HCT116 (cell line): ENCODE measurements around the gene MYO7B. TPM values are rescaled to one million over a fixed set of nuclear protein-coding genes. Genes with fewer than 3 reads are reported as not detected.

ENCODE experiments used
- ATAC-seq: fragments of 200-7000 bp; cut with Tn5 transposase; 2 replicates; pipeline ENCODE4 v1.9.1; 2020; ENCODE audit warnings: mild to moderate bottlenecking, moderate library complexity
- BruUV-seq: library from RNA; stranded (reverse); fragments of 400-500 nt; replicated peaks from 2 replicates; lab custom pipeline; 2021; lab: Mats Ljungman, UMichigan
- CTCF ChIA-PET: fragments of 300-600 bp; sonication (Branson Sonifier 250); formaldehyde crosslinking; loops from one replicate; lab custom pipeline; 2021; ENCODE audit warnings: antibody characterized with exemption; lab: Charles Lee
- POLR2A ChIA-PET: fragments of 300-600, 350-600 bp; sonication (Branson Sonifier 250); formaldehyde crosslinking; loops from one replicate; lab custom pipeline; 2021; ENCODE audit warnings: antibody characterized with exemption; lab: Charles Lee
- RAD21 ChIA-PET, 2 experiments: fragments of 300-600 bp; sonication (Branson Sonifier 250); formaldehyde crosslinking; loops; one replicate each; lab custom pipeline; 2023; ENCODE audit warnings: low total read pairs in 2 of 2; ENCODE audit not compliant: uncharacterized antibody in 2 of 2, unreplicated experiment in 2 of 2, low non-redundant PET in 1 of 2; lab: Charles Lee
- DNase-seq: peaks from one replicate; pipeline ENCODE4 v3.0.0-alpha.2; 2010; ENCODE audit warnings: low read depth, low spot score
- H2AFZ ChIP-seq: fragments of 200-600 bp; shearing (Covaris generic), sonication (generic); 2 replicates; pipeline ENCODE4 v1.6.1; 2017; ENCODE audit warnings: low read depth, mixed run types, mixed read lengths, antibody characterized with exemption, low read length; ENCODE audit not compliant: poor library complexity, severe bottlenecking
- H3K27ac ChIP-seq: 2 replicates; pipeline ENCODE4 v1.5.1; 2012; ENCODE audit warnings: low read depth, low read length
- H3K27me3 ChIP-seq: fragments of 200-600 bp; sonication (generic); 2 replicates; pipeline ENCODE4 v1.6.1; 2016; ENCODE audit warnings: mixed run types, low read length, mixed read lengths; ENCODE audit not compliant: insufficient read depth
- H3K36me3 ChIP-seq, 2 experiments: fragments of 200-500 bp in 1 of 2; fragments of 200-600 bp in 1 of 2; sonication (Bioruptor generic) in 1 of 2; sonication (generic) in 1 of 2; 2 replicates each; pipeline versions ENCODE4 v1.5.1 to v1.6.1; 2014 to 2016; ENCODE audit warnings: low read length in 2 of 2, inconsistent platforms in 1 of 2, mixed read lengths in 1 of 2, mixed run types in 1 of 2; ENCODE audit not compliant: insufficient read depth in 2 of 2, control insufficient read depth in 1 of 2
- H3K4me1 ChIP-seq, 2 experiments: fragments of 200-600 bp in 1 of 2; sonication (generic) in 1 of 2; 2 replicates each; pipeline versions ENCODE4 v1.5.1 to v1.6.1; 2012 to 2017; ENCODE audit warnings: low read length in 2 of 2, inconsistent platforms in 1 of 2, mild to moderate bottlenecking in 1 of 2, mixed read lengths in 1 of 2, mixed run types in 1 of 2, moderate library complexity in 1 of 2; ENCODE audit not compliant: insufficient read depth in 2 of 2, control insufficient read depth in 1 of 2
- H3K4me2 ChIP-seq: fragments of 200-600 bp; sonication (generic); 2 replicates; pipeline ENCODE4 v1.6.1; 2017; ENCODE audit warnings: mixed run types, low read length, mixed read lengths
- H3K4me3 ChIP-seq, 2 experiments: fragments of 200-600 bp in 1 of 2; sonication (generic) in 1 of 2; replicated peaks in 1 of 2; 2 replicates each; pipeline ENCODE4 v1.5.1; 2011 to 2016; ENCODE audit warnings: low read length in 2 of 2, control low read depth in 1 of 2, low read depth in 1 of 2, mild to moderate bottlenecking in 1 of 2, mixed read lengths in 1 of 2, mixed run types in 1 of 2
- H3K79me2 ChIP-seq: fragments of 200-600 bp; sonication (generic); 2 replicates; pipeline ENCODE4 v1.6.1; 2017; ENCODE audit warnings: mild to moderate bottlenecking, mixed run types, low read length, moderate library complexity, mixed read lengths; ENCODE audit not compliant: insufficient read depth
- H3K9ac ChIP-seq: fragments of 200-600 bp; sonication (generic); 2 replicates; pipeline ENCODE4 v1.6.1; 2016; ENCODE audit warnings: low read length, mixed read lengths
- H3K9me2 ChIP-seq: fragments of 200-600 bp; sonication (generic), shearing (Covaris generic); 2 replicates; pipeline ENCODE4 v1.6.1; 2017; ENCODE audit warnings: mixed run types, mild to moderate bottlenecking, moderate library complexity; ENCODE audit not compliant: insufficient read depth
- H3K9me3 ChIP-seq, 2 experiments: fragments of 200-500 bp in 1 of 2; fragments of 200-600 bp in 1 of 2; sonication (Bioruptor generic) in 1 of 2; sonication (generic) in 1 of 2; 2 replicates each; pipeline ENCODE4 v1.6.1; 2014 to 2017; ENCODE audit warnings: low read length in 2 of 2, mixed read lengths in 2 of 2, inconsistent platforms in 1 of 2, low read depth in 1 of 2, mild to moderate bottlenecking in 1 of 2, mixed run types in 1 of 2, moderate library complexity in 1 of 2; ENCODE audit not compliant: control insufficient read depth in 1 of 2, insufficient read depth in 1 of 2
- H4K20me1 ChIP-seq: fragments of 200-600 bp; sonication (generic), shearing (Covaris generic); 2 replicates; pipeline ENCODE4 v1.6.1; 2017; ENCODE audit warnings: mixed run types, mild to moderate bottlenecking, moderate library complexity; ENCODE audit not compliant: insufficient read depth
- CBX3 ChIP-seq: IDR thresholded peaks from 2 replicates; pipeline ENCODE4 v1.6.1; 2012; ENCODE audit warnings: low read depth
- CEBPB ChIP-seq: IDR thresholded peaks from 2 replicates; pipeline ENCODE4 v1.6.1; 2012; ENCODE audit warnings: low read depth
- ELF1 ChIP-seq: IDR thresholded peaks from 2 replicates; pipeline ENCODE4 v1.6.1; 2012; ENCODE audit warnings: low read depth, borderline replicate concordance
- EZH2 ChIP-seq: fragments of 200-600 bp; sonication (generic); IDR thresholded peaks from 2 replicates; pipeline ENCODE4 v1.6.1; 2017; ENCODE audit warnings: antibody characterized with exemption, mixed run types
- FOSL1 ChIP-seq: IDR thresholded peaks from 2 replicates; pipeline ENCODE4 v1.6.1; 2012; ENCODE audit warnings: low read depth
- MAX ChIP-seq: IDR thresholded peaks from 2 replicates; pipeline ENCODE4 v1.6.1; 2012
- POLR2AphosphoS5 ChIP-seq: IDR thresholded peaks from 2 replicates; pipeline ENCODE4 v1.6.1; 2011; ENCODE audit warnings: mild to moderate bottlenecking, low read depth, low read length, moderate library complexity
- RAD21 ChIP-seq: IDR thresholded peaks from 2 replicates; pipeline ENCODE4 v1.6.1; 2012; ENCODE audit warnings: low read depth, mild to moderate bottlenecking
- REST ChIP-seq: IDR thresholded peaks from 2 replicates; pipeline ENCODE4 v1.6.1; 2012; ENCODE audit warnings: low read depth
- SIN3A ChIP-seq: IDR thresholded peaks from 2 replicates; pipeline ENCODE4 v1.6.1; 2012; ENCODE audit warnings: low read depth
- TCF7L2 ChIP-seq: IDR thresholded peaks from 2 replicates; pipeline ENCODE4 v1.7.0; 2011; ENCODE audit warnings: borderline replicate concordance, inconsistent platforms; ENCODE audit not compliant: insufficient read depth, insufficient read length; ENCODE audit errors: extremely low read depth
- YY1 ChIP-seq: IDR thresholded peaks from 2 replicates; pipeline ENCODE4 v1.6.1; 2011; ENCODE audit warnings: low read length, low read depth, moderate library complexity, mild to moderate bottlenecking; ENCODE audit not compliant: insufficient replicate concordance; ENCODE audit errors: extremely low read depth
- ZFX ChIP-seq: fragments of 450-650 bp; IDR thresholded peaks from 2 replicates; pipeline ENCODE4 v1.6.1; 2017
- ZNF274 ChIP-seq: fragments of 200-500 bp; sonication (Bioruptor generic); IDR thresholded peaks from 2 replicates; pipeline ENCODE4 v1.6.1; 2014; ENCODE audit warnings: mild to moderate bottlenecking, low read depth, low read length, inconsistent platforms
- intact Hi-C: fragments of 100-400 bp; cut with micrococcal nuclease; formaldehyde crosslinking; loops from 2 replicates; pipeline ENCODE4 v1.10.0; 2022
- total RNA-seq: library from RNA; stranded (reverse); gene quantifications from one replicate; pipeline ENCODE4 v1.2.1, GENCODE V29; 2021; ENCODE audit not compliant: unreplicated experiment
- TF ChIP-seq, protein P1 (sequence below): IDR thresholded peaks from 2 replicates; pipeline ENCODE4 v1.6.1; 2012

The MYO7B gene
- total RNA-seq, 1 experiment from 2014 or later: 0.07 TPM

- Histone ChIP-seq H3K9ac (no peak overlapping the region), H3K36me3 (no peaks in the 10 kb centered on the region), H3K27ac (no peak overlapping the region), H3K79me2 (no peaks in the 10 kb centered on the region), H2AFZ (no peak overlapping the region), H3K27me3 (no peaks in the 10 kb centered on the region), H3K4me3 (no peak overlapping the region), H3K9me2 (no peaks in the 10 kb centered on the region), H3K4me2 (no peak overlapping the region), H4K20me1 (no peaks in the 10 kb centered on the region), H3K4me1 (no peaks in the 10 kb centered on the region), H3K9me3 (no peaks in the 10 kb centered on the region)
- POLR2A ChIA-PET: no interaction called here
- CTCF ChIA-PET: interaction anchor here (2.3 kb wide), 1 partner anchor 12 kb away, joined by 7 read pairs; no protein-coding TSS in a partner anchor
- no peak for TF ChIP-seq MAX
- ATAC-seq: no peak
- no peak for DNase-seq
- no TSS peak for BruUV-seq
- intact Hi-C loops: no loop called here
- RAD21 ChIA-PET: no interaction called here
Measured at GRCh38 chr2:127579231-127579630, 43.7 kb downstream of the MYO7B start.

DNA sequence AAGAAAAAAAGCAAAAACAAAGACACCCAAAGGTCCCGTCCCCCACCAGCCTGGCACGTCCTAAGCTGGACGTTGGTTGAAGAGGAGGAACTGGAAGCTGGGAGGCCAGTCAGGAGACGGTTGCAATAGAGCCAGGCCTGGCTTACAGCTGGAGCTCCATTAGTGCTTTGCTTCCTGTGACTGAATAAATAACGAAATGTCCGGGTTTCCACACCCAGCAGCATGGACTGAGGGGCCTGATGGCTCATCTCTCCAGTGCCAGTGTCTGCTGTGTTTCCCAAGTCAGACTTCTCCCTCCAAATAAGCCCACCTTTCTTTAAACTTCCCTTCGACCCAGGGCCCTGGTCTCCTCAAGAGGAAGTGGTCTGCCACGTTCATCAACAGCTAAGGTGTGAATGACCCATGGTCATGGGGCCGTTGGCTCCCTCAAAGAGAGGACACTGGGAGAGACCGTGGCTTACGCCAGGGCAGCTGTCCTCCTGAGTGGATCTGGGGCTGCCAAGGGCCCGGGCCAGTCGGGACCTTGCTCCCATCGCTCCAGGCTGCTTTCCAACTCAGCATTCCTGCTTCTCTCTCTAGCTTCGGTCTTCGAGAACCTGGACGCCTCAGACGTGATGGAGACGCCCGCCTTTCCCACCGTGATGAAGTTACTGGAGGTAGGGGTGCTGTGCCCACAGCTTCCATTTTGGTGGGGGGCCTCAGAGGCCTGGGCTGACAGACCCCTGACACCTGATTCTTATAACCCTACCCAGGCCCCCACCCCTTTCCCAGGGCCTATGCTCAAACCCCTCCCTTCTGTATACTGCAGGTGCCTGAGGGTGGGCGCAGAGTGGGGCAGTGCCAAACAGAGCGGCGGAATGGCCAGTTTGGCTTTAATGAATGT, 44.9 kb downstream of the MYO7B start:
- no peaks in the 10 kb centered on the region for H3K9me3 ChIP-seq
- no peak overlapping the region for H3K4me2 ChIP-seq
- CTCF ChIA-PET: interaction anchor here (2.3 kb wide), 1 partner anchor 11 kb away, joined by 7 read pairs; no protein-coding TSS in a partner anchor
- no peaks in the 10 kb centered on the region for H3K9me2 ChIP-seq
- H3K9ac ChIP-seq: no peak overlapping the region
- BruUV-seq: no TSS peak
- RAD21 ChIA-PET: no interaction called here
- DNase-seq: no peak
- no peaks in the 10 kb centered on the region for H3K79me2 ChIP-seq
- H3K4me3 ChIP-seq: no peak overlapping the region
- H3K4me1 ChIP-seq: no peaks in the 10 kb centered on the region
- no peak overlapping the region for H3K27ac ChIP-seq
- no peak for ATAC-seq
- no peak overlapping the region for H2AFZ ChIP-seq
- H4K20me1 ChIP-seq: no peaks in the 10 kb centered on the region
- POLR2A ChIA-PET: no interaction called here
- H3K27me3 ChIP-seq: no peaks in the 10 kb centered on the region
- H3K36me3 ChIP-seq: no peaks in the 10 kb centered on the region
- intact Hi-C loops: no loop called here
- TF ChIP-seq ELF1 (no peak), MAX (no peak), REST (no peak), FOSL1 (no peak), TCF7L2 (no peak), CEBPB (no peak), POLR2AphosphoS5 (no peak), RAD21 (no peak), EZH2 (no peak), SIN3A (no peak), YY1 (no peak), ZNF274 (no peak), ZFX (no peak), CBX3 (no peak)
- TF ChIP-seq, protein P1, sequence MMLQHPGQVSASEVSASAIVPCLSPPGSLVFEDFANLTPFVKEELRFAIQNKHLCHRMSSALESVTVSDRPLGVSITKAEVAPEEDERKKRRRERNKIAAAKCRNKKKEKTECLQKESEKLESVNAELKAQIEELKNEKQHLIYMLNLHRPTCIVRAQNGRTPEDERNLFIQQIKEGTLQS: no peak
